Measurements from ENCODE around the gene BTBD19.
A peak's percentile ranks its signal among the peaks of the same experiment; 100 is the strongest.

- TF ChIP-seq CTCF (conservative IDR thresholded peaks at IDR 0.05; ENCODE audit: low read depth, low read length) (no peak), POLR2A (IDR thresholded peaks at IDR 0.05; ENCODE audit: low read depth, low read length) (no peak; the same call in 1 of the 2 replicates), SMC3 (IDR thresholded peaks at IDR 0.05; ENCODE audit: low read depth, low read length) (no peak), USF2 (IDR thresholded peaks at IDR 0.05; ENCODE audit: low read depth, low read length) (no peak), RAD21 (IDR thresholded peaks at IDR 0.05; ENCODE audit: low read length) (no peak), RFX5 (IDR thresholded peaks at IDR 0.05; ENCODE audit: low read depth, low read length) (no peak), CEBPB (IDR thresholded peaks at IDR 0.05; ENCODE audit: low read depth, low read length) (no peak), MXI1 (IDR thresholded peaks at IDR 0.05; ENCODE audit: borderline replicate concordance, low read depth, low read length) (no peak), FOS (IDR thresholded peaks at IDR 0.05; ENCODE audit: low read depth, low read length) (peak; percentile 62; the same call in 1 of the 2 replicates), MAFK (IDR thresholded peaks at IDR 0.05; ENCODE audit: low read depth, low read length) (no peak)
Measured at GRCh38 chr1:44806704-44807363, 1.5 kb upstream of the BTBD19 start, which contains the start of gene DYNLT4.

Data from IMR-90 (cell line).